B cell (primary cell): ENCODE data around the gene LRATD1. TPM values are rescaled to one million over a fixed set of nuclear protein-coding genes. Genes with fewer than 3 reads are reported as not detected.

Experiments
- ATAC-seq: fragments of 200-7000 bp; cut with Tn5 transposase; one replicate; pipeline ENCODE4 v1.10.0; 2021; ENCODE audit warnings: low read depth, mild to moderate bottlenecking, moderate number of reproducible peaks, moderate library complexity
- CTCF ChIA-PET: fragments of 350-600 bp; sonication (Branson Sonifier 250); formaldehyde crosslinking; loops from one replicate; lab custom pipeline; 2021; ENCODE audit warnings: antibody characterized with exemption, inconsistent platforms; lab: Charles Lee
- POLR2A ChIA-PET: fragments of 350-600 bp; sonication (Branson Sonifier 250); formaldehyde crosslinking; loops from one replicate; lab custom pipeline; 2021; ENCODE audit warnings: antibody characterized with exemption; lab: Charles Lee
- DNase-seq: peaks from one replicate; pipeline ENCODE4 v3.0.0; 2013
- H2AFZ ChIP-seq: 2 replicates; pipeline ENCODE4 v1.6.1; 2012; ENCODE audit warnings: mild to moderate bottlenecking, low read depth, low read length; ENCODE audit not compliant: insufficient read depth, poor library complexity, severe bottlenecking
- H3K27ac ChIP-seq, 2 donors: 1 replicate in 1 of 2; 2 replicates in 1 of 2; pipeline ENCODE4 v1.5.1; 2012 to 2013; ENCODE audit warnings: low read length in 2 of 2, mild to moderate bottlenecking in 2 of 2, moderate library complexity in 1 of 2
- H3K27me3 ChIP-seq, 4 experiments: fragments of 200-600 bp in 1 of 4; sonication (generic) in 1 of 4; replicated peaks in 1 of 4; 1 replicate in 2 of 4; 2 replicates in 2 of 4; pipeline versions ENCODE4 v1.6.1 to v1.7.0; 2013 to 2016; ENCODE audit warnings: low read length in 3 of 4, mild to moderate bottlenecking in 2 of 4, mixed read lengths in 1 of 4, moderate library complexity in 1 of 4; ENCODE audit not compliant: insufficient read depth in 4 of 4, control insufficient read depth in 3 of 4; ENCODE audit errors: control extremely low read depth in 1 of 4
- H3K36me3 ChIP-seq, 2 experiments: replicated peaks in 1 of 2; 1 replicate in 1 of 2; 2 replicates in 1 of 2; pipeline versions ENCODE4 v1.6.1 to v1.7.1; 2013; ENCODE audit warnings: low read length in 1 of 2; ENCODE audit not compliant: insufficient read depth in 2 of 2, control insufficient read depth in 1 of 2; ENCODE audit errors: control extremely low read depth in 1 of 2, extremely low read depth in 1 of 2
- H3K4me1 ChIP-seq, 2 donors: fragments of 200-600 bp in 1 of 2; sonication (generic) in 1 of 2; 1 replicate in 1 of 2; 2 replicates in 1 of 2; pipeline versions ENCODE4 v1.5.1 to v1.6.1; 2013 to 2017; ENCODE audit warnings: low read length in 2 of 2; ENCODE audit not compliant: control insufficient read depth in 2 of 2, insufficient read depth in 2 of 2
- H3K4me2 ChIP-seq: replicated peaks from 2 replicates; pipeline ENCODE3; 2012; ENCODE audit warnings: mild to moderate bottlenecking, low read depth, low read length; ENCODE audit not compliant: poor library complexity, severe bottlenecking
- H3K4me3 ChIP-seq, 5 experiments: fragments of 200-600 bp in 1 of 5; sonication (generic) in 1 of 5; 1 replicate in 3 of 5; 2 replicates in 2 of 5; pipeline versions ENCODE4 v1.5.1 to v1.7.0; 2011 to 2016; ENCODE audit warnings: low read length in 4 of 5, mild to moderate bottlenecking in 4 of 5, low read depth in 2 of 5, control low read depth in 1 of 5, moderate library complexity in 1 of 5; ENCODE audit not compliant: insufficient read depth in 1 of 5; ENCODE audit errors: control extremely low read depth in 1 of 5, extremely low read depth in 1 of 5
- H3K79me2 ChIP-seq: fragments of 200-600 bp; sonication (generic); one replicate; pipeline ENCODE4 v1.6.0; 2016; ENCODE audit warnings: low read length; ENCODE audit not compliant: control insufficient read depth, insufficient read depth
- H3K9ac ChIP-seq: fragments of 200-600 bp; sonication (generic); 2 replicates; pipeline ENCODE4 v1.6.1; 2017; ENCODE audit warnings: mild to moderate bottlenecking, low read length, moderate library complexity
- H3K9me3 ChIP-seq, 3 donors: one replicate each; pipeline versions ENCODE4 v1.6.1 to v1.7.1; 2013; ENCODE audit warnings: low read length in 2 of 3; ENCODE audit not compliant: control insufficient read depth in 2 of 3, insufficient read depth in 1 of 3; ENCODE audit errors: control extremely low read depth in 1 of 3
- H4K20me1 ChIP-seq: 2 replicates; pipeline ENCODE4 v1.6.0; 2012; ENCODE audit warnings: mild to moderate bottlenecking, low read length; ENCODE audit not compliant: insufficient read depth, control insufficient read depth, poor library complexity, severe bottlenecking
- H3K27ac Mint-ChIP-seq: one replicate; pipeline ENCODE4 v1.8.0; 2021; ENCODE audit warnings: mixed read lengths
- H3K27me3 Mint-ChIP-seq: one replicate; pipeline ENCODE4 v1.8.0; 2021; ENCODE audit warnings: mixed read lengths
- H3K4me1 Mint-ChIP-seq: one replicate; pipeline ENCODE4 v1.8.0; 2021; ENCODE audit warnings: mixed read lengths
- H3K4me3 Mint-ChIP-seq: one replicate; pipeline ENCODE4 v1.8.0; 2021; ENCODE audit warnings: mixed read lengths
- H3K9me3 Mint-ChIP-seq: one replicate; pipeline ENCODE4 v1.8.0; 2022; ENCODE audit warnings: mixed read lengths; ENCODE audit not compliant: insufficient read depth
- EZH2 ChIP-seq: IDR thresholded peaks from 2 replicates; pipeline ENCODE4 v1.6.1; 2012; ENCODE audit warnings: borderline replicate concordance, low read depth, mild to moderate bottlenecking, moderate library complexity, low read length; ENCODE audit not compliant: insufficient read depth, poor library complexity, severe bottlenecking
- WGBS: methylation state at CpG from one replicate; pipeline ENCODE4 v1.1.5; 2013; ENCODE audit warnings: missing lambda C conversion rate; ENCODE audit not compliant: insufficient coverage; 5-methylcytosine and 5-hydroxymethylcytosine counted together
- intact Hi-C: fragments of 100-400 bp; cut with micrococcal nuclease; formaldehyde crosslinking; loops from one replicate; pipeline ENCODE4 v1.10.0; 2022
- polyA plus RNA-seq: library from polyadenylated mRNA; depleted of rRNA; stranded (reverse); fragments of >200 nt; gene quantifications from 2 replicates; pipeline ENCODE4 v1.2.3, GENCODE V29; 2012
- total RNA-seq, 2 donors: library from RNA; stranded (reverse); fragments of 120-200 nt in 1 of 2; gene quantifications; 1 replicate in 1 of 2; 2 replicates in 1 of 2; pipeline versions ENCODE4 v1.2.3 to v1.2.4, GENCODE V29; 2013 to 2022
- TF ChIP-seq, protein P1 (sequence below): fragments of 200-600 bp; IDR thresholded peaks from one replicate; pipeline ENCODE4 v1.8.0; 2022; ENCODE audit warnings: antibody characterized with exemption, mild to moderate bottlenecking

Gene LRATD1
- total and polyA plus RNA-seq, 2 donors (not counting 1 experiment from before 2014, with no cell fraction given), result not detected

DNA sequence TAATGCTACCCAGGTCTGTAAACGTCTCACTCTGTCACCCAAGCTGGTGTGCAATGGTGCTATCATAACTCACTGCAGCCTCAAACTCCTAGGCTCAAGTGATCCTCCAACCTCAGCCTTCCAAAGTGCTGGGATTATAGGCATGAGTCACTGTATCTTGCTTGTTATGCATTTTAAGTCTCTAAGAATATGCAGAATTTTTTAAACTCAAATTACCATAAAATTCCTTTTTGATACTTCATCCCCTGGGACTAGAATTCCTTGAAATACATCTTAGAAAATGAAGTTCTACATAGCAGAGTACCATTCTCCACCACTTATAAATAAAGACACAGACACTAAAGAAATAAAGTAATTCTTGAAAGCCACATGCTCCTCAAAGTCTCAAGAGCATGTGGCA, 30.2 kb upstream of the LRATD1 start:
- ChIA-PET POLR2A (no interaction called here), CTCF (no interaction called here)
- no peaks in the 10 kb centered on the region for H3K4me1 ChIP-seq
- Mint-ChIP-seq H3K4me3 (no peak overlapping the region), H3K4me1 (no peaks in the 10 kb centered on the region), H3K27ac (no peak overlapping the region), H3K9me3 (no peaks in the 10 kb centered on the region), H3K27me3 (no peaks in the 10 kb centered on the region)
- H3K27me3 ChIP-seq, result no peaks in the 10 kb centered on the region
- TF ChIP-seq, protein P1, sequence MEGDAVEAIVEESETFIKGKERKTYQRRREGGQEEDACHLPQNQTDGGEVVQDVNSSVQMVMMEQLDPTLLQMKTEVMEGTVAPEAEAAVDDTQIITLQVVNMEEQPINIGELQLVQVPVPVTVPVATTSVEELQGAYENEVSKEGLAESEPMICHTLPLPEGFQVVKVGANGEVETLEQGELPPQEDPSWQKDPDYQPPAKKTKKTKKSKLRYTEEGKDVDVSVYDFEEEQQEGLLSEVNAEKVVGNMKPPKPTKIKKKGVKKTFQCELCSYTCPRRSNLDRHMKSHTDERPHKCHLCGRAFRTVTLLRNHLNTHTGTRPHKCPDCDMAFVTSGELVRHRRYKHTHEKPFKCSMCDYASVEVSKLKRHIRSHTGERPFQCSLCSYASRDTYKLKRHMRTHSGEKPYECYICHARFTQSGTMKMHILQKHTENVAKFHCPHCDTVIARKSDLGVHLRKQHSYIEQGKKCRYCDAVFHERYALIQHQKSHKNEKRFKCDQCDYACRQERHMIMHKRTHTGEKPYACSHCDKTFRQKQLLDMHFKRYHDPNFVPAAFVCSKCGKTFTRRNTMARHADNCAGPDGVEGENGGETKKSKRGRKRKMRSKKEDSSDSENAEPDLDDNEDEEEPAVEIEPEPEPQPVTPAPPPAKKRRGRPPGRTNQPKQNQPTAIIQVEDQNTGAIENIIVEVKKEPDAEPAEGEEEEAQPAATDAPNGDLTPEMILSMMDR, result no peak
- no peak for TF ChIP-seq EZH2
- no peak overlapping the region for H2AFZ ChIP-seq
- H3K36me3 ChIP-seq, result no peaks in the 10 kb centered on the region
- DNase-seq, result no peak
- intact Hi-C loops, result no loop called here
- 100% methylated on average over 1 of the region's 1 CpG for WGBS
- no peak overlapping the region for H3K4me3 ChIP-seq
- H3K9ac ChIP-seq, result no peak overlapping the region
- H3K27ac ChIP-seq, result no peak overlapping the region
- H4K20me1 ChIP-seq, result no peaks in the 10 kb centered on the region
- H3K4me2 ChIP-seq, result no peak overlapping the region
- no peaks in the 10 kb centered on the region for H3K79me2 ChIP-seq
- ATAC-seq, result no peak
- no peaks in the 10 kb centered on the region for H3K9me3 ChIP-seq

DNA sequence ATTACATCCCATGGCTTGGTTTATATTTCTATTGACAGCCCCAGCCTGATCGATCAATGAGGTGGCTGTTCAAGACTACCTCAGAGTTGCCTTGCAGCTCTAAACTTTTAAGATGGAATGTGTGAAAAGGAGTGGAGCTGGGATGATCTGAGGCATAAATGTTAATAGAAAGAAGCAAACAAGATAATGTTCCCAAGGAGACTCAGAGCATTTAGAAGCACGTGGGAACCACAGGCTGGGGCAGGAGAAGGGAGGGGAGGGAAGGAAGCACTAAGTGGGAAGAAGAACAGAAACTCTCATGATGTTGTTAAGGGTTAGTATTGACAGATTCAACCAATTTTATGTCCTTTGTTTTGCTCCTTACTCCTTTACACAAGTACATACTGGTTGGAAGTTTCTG, 28.8 kb upstream of the LRATD1 start:
- Histone ChIP-seq H3K36me3 (no peaks in the 10 kb centered on the region), H4K20me1 (no peaks in the 10 kb centered on the region), H3K79me2 (no peaks in the 10 kb centered on the region), H3K27me3 (no peaks in the 10 kb centered on the region), H2AFZ (no peak overlapping the region), H3K4me2 (no peak overlapping the region), H3K4me1 (no peaks in the 10 kb centered on the region), H3K9ac (no peak overlapping the region), H3K9me3 (no peaks in the 10 kb centered on the region), H3K27ac (no peak overlapping the region), H3K4me3 (no peak overlapping the region)
- WGBS, result 100% methylated on average over 1 of the region's 2 CpGs
- DNase-seq (no peak), ATAC-seq (no peak)
- Mint-ChIP-seq H3K9me3 (no peaks in the 10 kb centered on the region), H3K4me3 (no peak overlapping the region), H3K27ac (no peak overlapping the region), H3K4me1 (no peaks in the 10 kb centered on the region), H3K27me3 (no peaks in the 10 kb centered on the region)
- no peak for TF ChIP-seq EZH2
- TF ChIP-seq, protein P1, result no peak
- ChIA-PET POLR2A (no interaction called here), CTCF (no interaction called here)
- intact Hi-C loops, result no loop called here
